ENCODE results near the gene GIMAP5.

The GIMAP5 gene

DNA sequence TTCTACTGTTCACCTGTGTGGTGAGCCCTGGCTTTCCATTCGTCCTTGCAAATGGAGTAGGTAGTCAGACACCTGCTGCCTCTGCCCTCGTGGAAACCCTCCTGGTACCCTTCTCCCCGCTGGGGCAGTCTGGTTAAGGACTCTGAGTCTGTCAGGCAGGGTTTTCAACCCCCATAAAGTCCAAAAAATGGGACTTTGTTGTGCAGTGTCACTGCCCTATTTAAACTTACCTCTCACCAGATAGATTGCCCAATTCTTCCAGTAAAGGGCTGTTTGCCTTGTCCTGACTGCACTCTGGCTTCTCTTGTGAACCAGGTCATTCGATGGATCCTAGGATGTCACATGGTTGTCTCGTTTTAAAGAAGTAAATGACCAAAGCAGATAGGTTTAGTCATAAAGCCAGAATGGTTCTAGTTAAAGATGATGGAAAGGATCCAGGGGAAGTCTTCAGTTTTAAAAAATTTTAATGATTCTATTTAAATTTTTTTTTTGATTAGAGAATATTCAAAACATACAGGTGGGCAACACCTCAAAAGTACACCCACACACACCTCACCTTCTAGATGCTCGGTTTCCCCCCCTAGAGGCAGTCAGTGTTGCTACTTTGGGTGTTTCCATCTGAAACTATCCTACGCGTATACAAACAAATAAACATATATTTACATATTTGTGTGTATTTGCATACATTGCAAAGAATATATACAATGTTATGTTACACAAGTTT is 41.0 kb downstream of the GIMAP5 start:
- no peaks in the 10 kb centered on the region for H3K79me2 ChIP-seq (ENCODE audit: low read length)
- H3K4me1 ChIP-seq (ENCODE audit: low read length) = peaks cover 16% of the 10 kb centered on the region
- no peaks in the 10 kb centered on the region for H3K36me3 ChIP-seq (replicated peaks; ENCODE audit: low read depth, low read length)
- H3K9ac ChIP-seq (ENCODE audit: low read length) = peak overlapping the region; percentile 18; the same call in 1 of the 2 replicates
- peaks cover 9% of the 10 kb centered on the region; the same call in 1 of the 2 replicates for H3K27me3 ChIP-seq (ENCODE audit: low read depth, low read length)
- H3K4me3 ChIP-seq (ENCODE audit: low read length) = peak overlapping the region; percentile 22; the same call in 1 of the 2 replicates
- peak overlapping the region; percentile 50 for H3K4me2 ChIP-seq (ENCODE audit: low read length)
- H2AFZ ChIP-seq (ENCODE audit: low read depth, low read length) = no peak overlapping the region; the same call in 1 of the 2 replicates
- TF ChIP-seq, protein P1, sequence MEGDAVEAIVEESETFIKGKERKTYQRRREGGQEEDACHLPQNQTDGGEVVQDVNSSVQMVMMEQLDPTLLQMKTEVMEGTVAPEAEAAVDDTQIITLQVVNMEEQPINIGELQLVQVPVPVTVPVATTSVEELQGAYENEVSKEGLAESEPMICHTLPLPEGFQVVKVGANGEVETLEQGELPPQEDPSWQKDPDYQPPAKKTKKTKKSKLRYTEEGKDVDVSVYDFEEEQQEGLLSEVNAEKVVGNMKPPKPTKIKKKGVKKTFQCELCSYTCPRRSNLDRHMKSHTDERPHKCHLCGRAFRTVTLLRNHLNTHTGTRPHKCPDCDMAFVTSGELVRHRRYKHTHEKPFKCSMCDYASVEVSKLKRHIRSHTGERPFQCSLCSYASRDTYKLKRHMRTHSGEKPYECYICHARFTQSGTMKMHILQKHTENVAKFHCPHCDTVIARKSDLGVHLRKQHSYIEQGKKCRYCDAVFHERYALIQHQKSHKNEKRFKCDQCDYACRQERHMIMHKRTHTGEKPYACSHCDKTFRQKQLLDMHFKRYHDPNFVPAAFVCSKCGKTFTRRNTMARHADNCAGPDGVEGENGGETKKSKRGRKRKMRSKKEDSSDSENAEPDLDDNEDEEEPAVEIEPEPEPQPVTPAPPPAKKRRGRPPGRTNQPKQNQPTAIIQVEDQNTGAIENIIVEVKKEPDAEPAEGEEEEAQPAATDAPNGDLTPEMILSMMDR (IDR thresholded peaks at IDR 0.05; ENCODE audit: low read depth, low read length) = no peak
- TF ChIP-seq EZH2phosphoT487 (IDR thresholded peaks at IDR 0.05; ENCODE audit: low read depth) = no peak
- H3K9me3 ChIP-seq (ENCODE audit: insufficient read depth, low read length) = no peaks in the 10 kb centered on the region
- no peak overlapping the region for H3K27ac ChIP-seq (ENCODE audit: low read length)
- H4K20me1 ChIP-seq (ENCODE audit: insufficient read depth, low read length) = no peaks in the 10 kb centered on the region

DNA sequence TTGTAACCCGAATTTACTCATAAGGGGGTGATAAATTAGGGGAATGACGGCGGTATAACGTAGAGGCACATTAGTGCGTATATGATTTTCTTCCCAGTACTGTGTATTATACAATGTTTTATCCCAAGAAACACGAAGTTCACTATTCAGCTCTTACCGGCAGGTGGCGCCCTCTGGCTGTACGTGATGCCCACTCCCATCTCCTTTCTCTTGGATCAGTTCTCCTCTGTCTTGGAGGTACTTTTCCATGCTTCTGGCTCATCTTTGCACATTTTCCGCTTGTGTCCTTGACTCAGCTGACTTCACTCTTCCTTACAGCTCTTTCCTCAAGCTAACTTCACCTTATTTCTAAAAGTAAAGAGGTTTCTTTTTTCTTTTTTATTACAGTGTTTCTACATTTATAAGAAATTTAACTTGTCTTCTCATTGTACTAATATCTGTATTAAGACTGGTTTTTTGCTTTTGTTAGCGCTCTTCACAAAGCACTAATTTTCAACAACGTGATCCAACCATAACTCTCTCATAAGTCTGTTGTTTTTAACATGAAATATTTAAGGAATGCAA is 41.6 kb downstream of the GIMAP5 start:
- Histone ChIP-seq H3K27ac (ENCODE audit: low read length) (no peak overlapping the region), H3K36me3 (replicated peaks; ENCODE audit: low read depth, low read length) (no peaks in the 10 kb centered on the region), H3K4me3 (ENCODE audit: low read length) (peak overlapping the region; percentile 22; the same call in 1 of the 2 replicates), H3K4me1 (ENCODE audit: low read length) (peaks cover 19% of the 10 kb centered on the region), H4K20me1 (ENCODE audit: insufficient read depth, low read length) (no peaks in the 10 kb centered on the region), H3K79me2 (ENCODE audit: low read length) (no peaks in the 10 kb centered on the region), H3K9me3 (ENCODE audit: insufficient read depth, low read length) (no peaks in the 10 kb centered on the region), H3K9ac (ENCODE audit: low read length) (peak overlapping the region; percentile 18; the same call in 1 of the 2 replicates), H2AFZ (ENCODE audit: low read depth, low read length) (no peak overlapping the region), H3K4me2 (ENCODE audit: low read length) (peak overlapping the region; percentile 50), H3K27me3 (ENCODE audit: low read depth, low read length) (peaks cover 9% of the 10 kb centered on the region; the same call in 1 of the 2 replicates)
- TF ChIP-seq, protein P1 (IDR thresholded peaks at IDR 0.05; ENCODE audit: low read depth, low read length) = peak; percentile 93
- no peak for TF ChIP-seq EZH2phosphoT487 (IDR thresholded peaks at IDR 0.05; ENCODE audit: low read depth)

DNA sequence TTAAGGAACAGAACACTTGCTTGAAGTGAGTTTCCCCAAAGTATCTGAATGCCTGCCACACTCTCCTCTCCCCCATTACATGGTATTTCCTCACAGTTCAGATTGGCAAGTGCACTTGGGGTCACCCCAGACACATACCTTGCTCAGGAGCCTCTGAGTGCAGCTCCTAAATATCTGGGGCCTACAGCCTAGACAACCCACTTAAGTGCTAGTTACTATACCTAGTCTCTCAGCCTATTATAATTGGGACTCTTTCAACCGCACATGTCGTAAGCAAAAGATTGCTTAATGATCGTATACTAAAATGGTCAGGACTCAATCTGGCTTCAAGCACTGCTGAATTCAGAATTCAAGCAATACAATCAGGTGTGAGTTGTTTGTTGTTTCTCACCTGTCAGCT is 43.1 kb downstream of the GIMAP5 start:
- Histone ChIP-seq H3K27ac (ENCODE audit: low read length) (no peak overlapping the region), H3K27me3 (ENCODE audit: low read depth, low read length) (peaks cover 9% of the 10 kb centered on the region; the same call in 1 of the 2 replicates), H3K36me3 (replicated peaks; ENCODE audit: low read depth, low read length) (no peaks in the 10 kb centered on the region), H3K4me3 (ENCODE audit: low read length) (no peak overlapping the region), H2AFZ (ENCODE audit: low read depth, low read length) (peak overlapping the region; percentile 55; the same call in 1 of the 2 replicates), H3K9me3 (ENCODE audit: insufficient read depth, low read length) (no peaks in the 10 kb centered on the region), H3K9ac (ENCODE audit: low read length) (no peak overlapping the region), H3K79me2 (ENCODE audit: low read length) (no peaks in the 10 kb centered on the region), H3K4me1 (ENCODE audit: low read length) (peaks cover 33% of the 10 kb centered on the region), H3K4me2 (ENCODE audit: low read length) (no peak overlapping the region), H4K20me1 (ENCODE audit: insufficient read depth, low read length) (no peaks in the 10 kb centered on the region)
- TF ChIP-seq, protein P1 (IDR thresholded peaks at IDR 0.05; ENCODE audit: low read depth, low read length) = no peak
- TF ChIP-seq EZH2phosphoT487 (IDR thresholded peaks at IDR 0.05; ENCODE audit: low read depth) = no peak

DNA sequence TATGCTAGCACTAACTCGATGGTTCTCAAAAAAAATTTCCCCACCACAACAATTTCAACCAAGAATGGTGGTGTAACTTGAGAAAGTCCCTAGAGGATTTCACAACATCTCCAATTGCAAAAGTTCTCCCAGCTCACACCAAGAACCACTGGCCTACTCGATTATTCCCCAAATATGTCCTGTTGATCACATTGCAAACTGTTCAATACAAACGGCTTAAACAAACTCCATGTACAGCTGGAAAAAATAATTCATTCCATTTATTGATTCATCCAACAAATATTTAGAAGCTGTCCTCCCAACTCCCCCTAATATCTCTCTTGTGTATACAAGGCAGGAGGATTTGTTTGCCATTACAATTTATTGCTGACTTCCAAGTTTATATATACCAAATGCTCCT is 43.9 kb downstream of the GIMAP5 start:
- Histone ChIP-seq H2AFZ (ENCODE audit: low read depth, low read length) (peak overlapping the region; percentile 55; the same call in 1 of the 2 replicates), H3K36me3 (replicated peaks; ENCODE audit: low read depth, low read length) (no peaks in the 10 kb centered on the region), H3K9me3 (ENCODE audit: insufficient read depth, low read length) (no peaks in the 10 kb centered on the region), H3K4me1 (ENCODE audit: low read length) (peaks cover 41% of the 10 kb centered on the region), H3K79me2 (ENCODE audit: low read length) (no peaks in the 10 kb centered on the region), H3K27ac (ENCODE audit: low read length) (no peak overlapping the region), H3K27me3 (ENCODE audit: low read depth, low read length) (peaks cover 9% of the 10 kb centered on the region; the same call in 1 of the 2 replicates), H3K4me3 (ENCODE audit: low read length) (no peak overlapping the region), H3K9ac (ENCODE audit: low read length) (no peak overlapping the region), H4K20me1 (ENCODE audit: insufficient read depth, low read length) (no peaks in the 10 kb centered on the region), H3K4me2 (ENCODE audit: low read length) (no peak overlapping the region)
- TF ChIP-seq, protein P1 (IDR thresholded peaks at IDR 0.05; ENCODE audit: low read depth, low read length) = no peak
- no peak for TF ChIP-seq EZH2phosphoT487 (IDR thresholded peaks at IDR 0.05; ENCODE audit: low read depth)
